CD4-positive, alpha-beta T cell (primary cell): ENCODE data around the gene SULF2. TPM values are rescaled to one million over a fixed set of nuclear protein-coding genes. Genes with fewer than 3 reads are reported as not detected.

Experiments used
- ATAC-seq: fragments of 200-7000 bp; cut with Tn5 transposase; one replicate; pipeline ENCODE4 v1.10.0; 2022; ENCODE audit warnings: mild to moderate bottlenecking; ENCODE audit not compliant: poor library complexity
- CTCF ChIA-PET: fragments of 350-600 bp; sonication (Branson Sonifier 250); formaldehyde crosslinking; loops from one replicate; lab custom pipeline; 2021; ENCODE audit warnings: antibody characterized with exemption, inconsistent platforms; lab: Charles Lee
- POLR2A ChIA-PET: fragments of 350-600 bp; sonication (Branson Sonifier 250); formaldehyde crosslinking; loops from one replicate; lab custom pipeline; 2021; ENCODE audit warnings: antibody characterized with exemption, inconsistent platforms; lab: Charles Lee
- DNase-seq, 14 experiments: peaks; one replicate each; pipeline ENCODE4 v3.0.0-alpha.2; 2013 to 2020; ENCODE audit warnings: mixed read lengths in 2 of 14
- H3K27ac ChIP-seq, 2 donors: one replicate each; pipeline versions ENCODE4 v1.5.1 to v1.7.0; 2013; ENCODE audit warnings: low read length in 2 of 2, low read depth in 1 of 2, mild to moderate bottlenecking in 1 of 2
- H3K27me3 ChIP-seq, 2 experiments: 1 replicate in 1 of 2; 2 replicates in 1 of 2; pipeline versions ENCODE4 v1.6.1 to v1.7.0; 2013; ENCODE audit warnings: low read length in 2 of 2, control low read depth in 1 of 2, mild to moderate bottlenecking in 1 of 2, moderate library complexity in 1 of 2; ENCODE audit not compliant: insufficient read depth in 2 of 2, control insufficient read depth in 1 of 2
- H3K36me3 ChIP-seq: one replicate; pipeline ENCODE4 v1.6.1; 2013; ENCODE audit warnings: low read length, control low read depth; ENCODE audit not compliant: insufficient read depth
- H3K4me1 ChIP-seq: one replicate; pipeline ENCODE4 v1.6.1; 2013; ENCODE audit warnings: low read length, control low read depth; ENCODE audit not compliant: insufficient read depth
- H3K4me3 ChIP-seq: one replicate; pipeline ENCODE4 v1.5.1; 2013; ENCODE audit warnings: mild to moderate bottlenecking, low read length, moderate library complexity
- H3K9me3 ChIP-seq, 2 experiments: 1 replicate in 1 of 2; 2 replicates in 1 of 2; pipeline versions ENCODE4 v1.6.1 to v1.7.0; 2013; ENCODE audit warnings: low read length in 2 of 2, mild to moderate bottlenecking in 2 of 2, control low read depth in 1 of 2, moderate library complexity in 1 of 2; ENCODE audit not compliant: control insufficient read depth in 1 of 2, insufficient read depth in 1 of 2
- H3K27ac Mint-ChIP-seq: one replicate; pipeline ENCODE4 v1.8.0; 2020; ENCODE audit warnings: mixed read lengths
- H3K27me3 Mint-ChIP-seq: one replicate; pipeline ENCODE4 v1.8.0; 2021; ENCODE audit warnings: mixed read lengths
- H3K36me3 Mint-ChIP-seq: one replicate; pipeline ENCODE4 v1.8.0; 2021; ENCODE audit warnings: low read depth, mixed read lengths
- H3K4me1 Mint-ChIP-seq: one replicate; pipeline ENCODE4 v1.8.0; 2021; ENCODE audit warnings: low read depth, mixed read lengths
- H3K4me3 Mint-ChIP-seq: one replicate; pipeline ENCODE4 v1.8.0; 2020; ENCODE audit warnings: mild to moderate bottlenecking, mixed read lengths
- H3K9me3 Mint-ChIP-seq: one replicate; pipeline ENCODE4 v1.8.0; 2020; ENCODE audit warnings: mixed read lengths
- CTCF ChIP-seq: fragments of 200-600 bp; IDR thresholded peaks from one replicate; pipeline ENCODE4 v1.8.0; 2022; ENCODE audit warnings: antibody characterized with exemption, mild to moderate bottlenecking
- intact Hi-C, 2 experiments: fragments of 100-400 bp; cut with DNase I in 1 of 2; cut with micrococcal nuclease in 1 of 2; formaldehyde crosslinking; loops; one replicate each; pipeline versions ENCODE4 v1.15.1 to v1.9.0; 2023 to 2025; cut with DNase I, micrococcal nuclease
- total RNA-seq, 174 experiments: library from RNA in 2 of 174; stranded (reverse) in 2 of 174; gene quantifications; one replicate each; pipeline ENCODE4 v1.2.3 and lab custom pipeline; 2021 to 2026

The SULF2 gene
- total RNA-seq, 2 experiments from 2014 or later, result 1.5 to 2.8 TPM

GRCh38 chr20:47818996-47819609, 33.8 kb upstream of the SULF2 start:
- Histone ChIP-seq H3K27ac (no peak overlapping the region), H3K27me3 (peaks cover 0 to 8% of the 10 kb centered on the region in 2 experiments), H3K4me3 (no peak overlapping the region), H3K36me3 (no peaks in the 10 kb centered on the region), H3K4me1 (no peaks in the 10 kb centered on the region), H3K9me3 (peaks cover 0 to 6% of the 10 kb centered on the region in 2 experiments)
- Mint-ChIP-seq H3K36me3 (no peaks in the 10 kb centered on the region), H3K27ac (no peak overlapping the region), H3K4me1 (no peaks in the 10 kb centered on the region), H3K9me3 (no peaks in the 10 kb centered on the region), H3K27me3 (peaks cover 43% of the 10 kb centered on the region), H3K4me3 (no peak overlapping the region)
- TF ChIP-seq CTCF, result no peak
- ATAC-seq (no peak), DNase-seq (no peak)
- CTCF ChIA-PET, result no interaction called here
- POLR2A ChIA-PET, result no interaction called here
- intact Hi-C loops, result no loop called here

- H3K36me3 Mint-ChIP-seq, result no peaks in the 10 kb centered on the region
- H3K27ac ChIP-seq, result no peak overlapping the region
- ChIA-PET POLR2A (no interaction called here), CTCF (no interaction called here)
- no peaks in the 10 kb centered on the region for H3K36me3 ChIP-seq
- H3K27me3 Mint-ChIP-seq, result peaks cover 47% of the 10 kb centered on the region
- no peak for TF ChIP-seq CTCF
- ATAC-seq, result no peak
- DNase-seq, result no peak
- no peaks in the 10 kb centered on the region for H3K9me3 Mint-ChIP-seq
- no peak overlapping the region for H3K27ac Mint-ChIP-seq
- no peaks in the 10 kb centered on the region for H3K4me1 ChIP-seq
- H3K9me3 ChIP-seq, result peaks cover 0 to 6% of the 10 kb centered on the region in 2 experiments
- peaks cover 0 to 8% of the 10 kb centered on the region in 2 experiments for H3K27me3 ChIP-seq
- H3K4me1 Mint-ChIP-seq, result no peaks in the 10 kb centered on the region
- no peak overlapping the region for H3K4me3 Mint-ChIP-seq
- intact Hi-C loops, result no loop called here
- no peak overlapping the region for H3K4me3 ChIP-seq
Measured at GRCh38 chr20:47818466-47818865, 33.2 kb upstream of the SULF2 start.

- CTCF ChIA-PET, result no interaction called here
- no peak for ATAC-seq
- intact Hi-C loops, result no loop called here
- Histone ChIP-seq H3K4me3 (no peak overlapping the region), H3K36me3 (no peaks in the 10 kb centered on the region), H3K9me3 (peaks cover 0 to 6% of the 10 kb centered on the region in 2 experiments), H3K4me1 (no peaks in the 10 kb centered on the region), H3K27ac (no peak overlapping the region), H3K27me3 (peaks cover under 1 to 8% of the 10 kb centered on the region in 2 experiments)
- Mint-ChIP-seq H3K4me1 (no peaks in the 10 kb centered on the region), H3K4me3 (no peak overlapping the region), H3K27ac (no peak overlapping the region), H3K9me3 (no peaks in the 10 kb centered on the region), H3K36me3 (no peaks in the 10 kb centered on the region), H3K27me3 (peaks cover 51% of the 10 kb centered on the region)
- no peak for TF ChIP-seq CTCF
- POLR2A ChIA-PET, result no interaction called here
- no peak for DNase-seq
Measured at GRCh38 chr20:47818016-47818415, 32.7 kb upstream of the SULF2 start.
